HEK293T (cell line): Measurements from ENCODE around the gene CDC42SE2.
"Not testable (repeated sequence)": the region's sequence is repeated elsewhere in the genome, so short reads cannot be mapped to it uniquely, and the experiment has no call there.

Experiments used
- CTCF ChIA-PET: fragments of 350-600 bp; formaldehyde crosslinking; extraction: SDS; loops from one replicate; lab custom pipeline; 2021; ENCODE audit warnings: antibody characterized with exemption, inconsistent platforms; lab: Yijun Ruan, JAX
- POLR2A ChIA-PET: fragments of 350-600 bp; formaldehyde crosslinking; extraction: SDS; loops from one replicate; lab custom pipeline; 2020; ENCODE audit warnings: antibody characterized with exemption, inconsistent platforms; lab: Yijun Ruan, JAX
- DNase-seq: peaks from one replicate; pipeline ENCODE4 v3.0.0; 2012; ENCODE audit warnings: mixed read lengths; ENCODE audit errors: extremely low spot score
- ARNT ChIP-seq: fragments of 450-650 bp; IDR thresholded peaks from 2 replicates; pipeline ENCODE4 v1.6.1; 2017; ENCODE audit warnings: mild to moderate bottlenecking
- BHLHE40 ChIP-seq: fragments of 450-650 bp; IDR thresholded peaks from 2 replicates; pipeline ENCODE4 v1.6.1; 2016; ENCODE audit warnings: mild to moderate bottlenecking, moderate library complexity, borderline replicate concordance
- CTBP1 ChIP-seq: fragments of 450-650 bp; IDR thresholded peaks from 2 replicates; pipeline ENCODE4 v1.6.1; 2016; ENCODE audit warnings: borderline replicate concordance
- ELF4 ChIP-seq: fragments of 450-650 bp; IDR thresholded peaks from 2 replicates; pipeline ENCODE4 v1.6.1; 2017; ENCODE audit warnings: antibody characterized with exemption
- FOXA1 ChIP-seq: fragments of 450-650 bp; IDR thresholded peaks from 2 replicates; pipeline ENCODE4 v1.6.1; 2016; ENCODE audit warnings: mild to moderate bottlenecking
- FOXK2 ChIP-seq: fragments of 450-650 bp; IDR thresholded peaks from 2 replicates; pipeline ENCODE4 v1.6.1; 2016; ENCODE audit warnings: mild to moderate bottlenecking
- FOXM1 ChIP-seq: fragments of 450-650 bp; IDR thresholded peaks from 2 replicates; pipeline ENCODE4 v1.6.1; 2017; ENCODE audit warnings: mild to moderate bottlenecking, borderline replicate concordance
- HDGF ChIP-seq: fragments of 450-650 bp; IDR thresholded peaks from 2 replicates; pipeline ENCODE4 v1.6.1; 2017; ENCODE audit warnings: antibody characterized with exemption, borderline replicate concordance
- L3MBTL2 ChIP-seq: fragments of 450-650 bp; conservative IDR thresholded peaks from 2 replicates; pipeline ENCODE4 v1.6.1; 2016; ENCODE audit warnings: mild to moderate bottlenecking
- LEF1 ChIP-seq: fragments of 450-650 bp; IDR thresholded peaks from 2 replicates; pipeline ENCODE4 v1.6.1; 2017; ENCODE audit warnings: mild to moderate bottlenecking, borderline replicate concordance
- NFRKB ChIP-seq: fragments of 450-650 bp; IDR thresholded peaks from 2 replicates; pipeline ENCODE4 v1.6.1; 2016; ENCODE audit warnings: mild to moderate bottlenecking, moderate library complexity
- PKNOX1 ChIP-seq: fragments of 450-650 bp; IDR thresholded peaks from 2 replicates; pipeline ENCODE4 v1.6.1; 2016
- SP1 ChIP-seq: fragments of 450-650 bp; IDR thresholded peaks from 2 replicates; pipeline ENCODE4 v1.6.1; 2017
- SUZ12 ChIP-seq: fragments of 450-650 bp; IDR thresholded peaks from 2 replicates; pipeline ENCODE4 v1.6.1; 2016; ENCODE audit warnings: mild to moderate bottlenecking
- TARDBP ChIP-seq: fragments of 450-650 bp; IDR thresholded peaks from 2 replicates; pipeline ENCODE4 v1.6.1; 2016
- ZNF384 ChIP-seq: fragments of 450-650 bp; IDR thresholded peaks from 2 replicates; pipeline ENCODE4 v1.6.1; 2016

The CDC42SE2 gene

GRCh38 chr5:131262953-131263541 lies 806 bp upstream of the CDC42SE2 start:
- CTCF ChIA-PET = interaction anchor here (0.6 kb wide), 1 partner anchor 155 kb away, joined by 4 read pairs; no protein-coding TSS in a partner anchor
- no peak for DNase-seq
- no peak for TF ChIP-seq ELF4
- TF ChIP-seq SUZ12 = no peak
- TF ChIP-seq SP1 = no peak
- no peak for TF ChIP-seq LEF1
- 0 out of 2 replicates have a peak, but pooled peaks have one; percentile 5 for TF ChIP-seq L3MBTL2
- no peak for TF ChIP-seq FOXA1
- peak; percentile 81 for TF ChIP-seq ZNF384
- TF ChIP-seq FOXK2 = no peak
- POLR2A ChIA-PET = interaction anchor here (1.0 to 1.8 kb wide), 5 partner anchors 11 to 365 kb away, joined by 3 to 5 read pairs (median 3); no protein-coding TSS in a partner anchor

GRCh38 chr5:131264451-131265099 lies 722 bp downstream of the CDC42SE2 start:
- ChIA-PET POLR2A (interaction anchor here (0.7 to 1.8 kb wide), 12 partner anchors 11 to 367 kb away, joined by 3 to 6 read pairs (median 4); partner anchors contain the start of gene HINT1), CTCF (interaction anchor here (2.4 kb wide), 1 partner anchor 118 kb away, joined by 9 read pairs; no protein-coding TSS in a partner anchor)
- peak; percentile 27 for DNase-seq
- TF ChIP-seq HDGF = no peak
- TF ChIP-seq ZNF384 = no peak
- TF ChIP-seq FOXA1 = no peak
- no peak for TF ChIP-seq ARNT
- TF ChIP-seq L3MBTL2 = no peak
- TF ChIP-seq SUZ12 = no peak
- no peak for TF ChIP-seq LEF1

GRCh38 chr5:131265311-131265803 lies 1.5 kb downstream of the CDC42SE2 start:
- TF ChIP-seq L3MBTL2 = no peak
- no peak for TF ChIP-seq PKNOX1
- no peak for TF ChIP-seq FOXK2
- TF ChIP-seq ELF4 = no peak
- TF ChIP-seq ZNF384 = no peak
- no peak for TF ChIP-seq CTBP1
- no peak for TF ChIP-seq TARDBP
- TF ChIP-seq ARNT = no peak
- TF ChIP-seq BHLHE40 = no peak
- no peak for TF ChIP-seq SUZ12
- peak; percentile 12 for DNase-seq
- POLR2A ChIA-PET = interaction anchor here (0.6 to 1.8 kb wide), 4 partner anchors 47 to 114 kb away, joined by 3 to 6 read pairs (median 4); no protein-coding TSS in a partner anchor
- CTCF ChIA-PET = interaction anchor here (0.6 to 2.4 kb wide), 3 partner anchors 49 to 117 kb away, joined by 3 to 9 read pairs (median 4); no protein-coding TSS in a partner anchor

GRCh38 chr5:131266370-131267060 lies 2.7 kb downstream of the CDC42SE2 start:
- DNase-seq = no peak
- TF ChIP-seq SUZ12 (no peak), PKNOX1 (no peak), BHLHE40 (no peak), L3MBTL2 (no peak), ARNT (no peak), FOXK2 (no peak), NFRKB (no peak), TARDBP (no peak), LEF1 (no peak), ZNF384 (no peak), FOXM1 (no peak)
- ChIA-PET POLR2A (interaction anchor here (1.2 kb wide), 1 partner anchor 103 kb away, joined by 4 read pairs; no protein-coding TSS in a partner anchor), CTCF (interaction anchor here (0.6 to 0.7 kb wide), 4 partner anchors 42 to 141 kb away, joined by 3 to 5 read pairs (median 4); no protein-coding TSS in a partner anchor)

GRCh38 chr5:131268758-131269370 lies 5.0 kb downstream of the CDC42SE2 start:
- no peak for DNase-seq
- ChIA-PET CTCF (interaction anchor here (0.7 kb wide), 1 partner anchor 113 kb away, joined by 3 read pairs; no protein-coding TSS in a partner anchor), POLR2A (no interaction called here)
- TF ChIP-seq HDGF = no peak
- TF ChIP-seq ARNT = no peak
- TF ChIP-seq TARDBP = no peak
- no peak for TF ChIP-seq LEF1

- ChIA-PET CTCF (no interaction called here), POLR2A (no interaction called here)
- TF ChIP-seq SP1 (no peak), ZNF384 (no peak), L3MBTL2 (no peak), FOXK2 (no peak), CTBP1 (no peak), SUZ12 (no peak)
- DNase-seq = no peak
Measured at GRCh38 chr5:131270809-131271208, 7.0 kb downstream of the CDC42SE2 start.

- DNase-seq, POLR2A ChIA-PET, CTCF ChIA-PET: not testable (repeated sequence)
Measured at GRCh38 chr5:131271888-131272287, 8.0 kb downstream of the CDC42SE2 start.
